ENCODE measurements around the gene CEP63. TPM values are rescaled to one million over a fixed set of nuclear protein-coding genes. Genes with fewer than 3 reads are reported as not detected.

Gene CEP63
- total and polyA plus RNA-seq, 3 experiments from 2014 or later, result 19.3 to 21.3 (median 21.1) TPM

- Histone ChIP-seq H3K27me3 (ENCODE audit: insufficient read depth, low read length, poor library complexity, severe bottlenecking) (no peaks in the 10 kb centered on the region), H3K4me1 (ENCODE audit: insufficient read depth, low read length) (no peaks in the 10 kb centered on the region), H3K4me3 (ENCODE audit: low read length) (no peak overlapping the region), H3K36me3 (ENCODE audit: insufficient read depth, low read length) (peaks cover 3% of the 10 kb centered on the region), H3K27ac (ENCODE audit: low read depth, low read length) (no peak overlapping the region), H3K9me3 (ENCODE audit: low read length) (no peaks in the 10 kb centered on the region)
- Mint-ChIP-seq H3K36me3 (peaks cover 21 to 53% (median 40%) of the 10 kb centered on the region in 3 donors), H3K9me3 (peaks cover 0 to 3% (median 0%) of the 10 kb centered on the region in 5 donors), H3K27me3 (no peaks in the 10 kb centered on the region), H3K27ac (peak overlapping the region in 3 of 8 donors; percentile 10 to 68 (median 24)), H3K4me1 (peaks cover 50 to 72% (median 63%) of the 10 kb centered on the region in 3 donors), H3K4me3 (no peak overlapping the region)
- POLR2A ChIA-PET, result no interaction called here
- CTCF ChIA-PET, result no interaction called here
- DNase-seq, result no peak
Measured at GRCh38 chr3:134496471-134497071, 10.7 kb downstream of the CEP63 start.

GRCh38 chr3:134503266-134503665 lies 17.4 kb downstream of the CEP63 start:
- H3K36me3 ChIP-seq (ENCODE audit: insufficient read depth, low read length), result peaks cover 3% of the 10 kb centered on the region
- no peak overlapping the region for H3K4me3 ChIP-seq (ENCODE audit: low read length)
- ChIA-PET POLR2A (no interaction called here), CTCF (interaction anchor here (0.6 kb wide), 1 partner anchor 342 kb away, joined by 3 read pairs; no protein-coding TSS in a partner anchor)
- H3K4me1 ChIP-seq (ENCODE audit: insufficient read depth, low read length), result no peaks in the 10 kb centered on the region
- H3K9me3 ChIP-seq (ENCODE audit: low read length), result no peaks in the 10 kb centered on the region
- H3K4me3 Mint-ChIP-seq, result no peak overlapping the region
- no peaks in the 10 kb centered on the region for H3K27me3 Mint-ChIP-seq
- H3K36me3 Mint-ChIP-seq, result peaks cover 40 to 80% (median 59%) of the 10 kb centered on the region in 3 donors
- DNase-seq, result no peak
- H3K4me1 Mint-ChIP-seq, result peaks cover 42 to 51% (median 48%) of the 10 kb centered on the region in 3 donors
- H3K27ac Mint-ChIP-seq, result no peak overlapping the region
- H3K9me3 Mint-ChIP-seq, result peaks cover 17 to 28% (median 19%) of the 10 kb centered on the region in 5 donors
- H3K27ac ChIP-seq (ENCODE audit: low read depth, low read length), result no peak overlapping the region
- H3K27me3 ChIP-seq (ENCODE audit: insufficient read depth, low read length, poor library complexity, severe bottlenecking), result no peaks in the 10 kb centered on the region

GRCh38 chr3:134504132-134504531 lies 18.3 kb downstream of the CEP63 start:
- Mint-ChIP-seq H3K4me3 (no peak overlapping the region), H3K36me3 (peaks cover 41 to 81% (median 62%) of the 10 kb centered on the region in 3 donors), H3K27me3 (no peaks in the 10 kb centered on the region), H3K4me1 (peaks cover 37 to 44% (median 42%) of the 10 kb centered on the region in 3 donors), H3K9me3 (peaks cover 17 to 28% (median 19%) of the 10 kb centered on the region in 5 donors), H3K27ac (no peak overlapping the region)
- Histone ChIP-seq H3K36me3 (ENCODE audit: insufficient read depth, low read length) (peaks cover 3% of the 10 kb centered on the region), H3K4me1 (ENCODE audit: insufficient read depth, low read length) (no peaks in the 10 kb centered on the region), H3K27ac (ENCODE audit: low read depth, low read length) (no peak overlapping the region), H3K9me3 (ENCODE audit: low read length) (no peaks in the 10 kb centered on the region), H3K27me3 (ENCODE audit: insufficient read depth, low read length, poor library complexity, severe bottlenecking) (no peaks in the 10 kb centered on the region), H3K4me3 (ENCODE audit: low read length) (no peak overlapping the region)
- CTCF ChIA-PET, result no interaction called here
- POLR2A ChIA-PET, result no interaction called here
- DNase-seq, result no peak

GRCh38 chr3:134505485-134505884 lies 19.6 kb downstream of the CEP63 start:
- Histone ChIP-seq H3K36me3 (ENCODE audit: insufficient read depth, low read length) (peaks cover 3% of the 10 kb centered on the region), H3K4me3 (ENCODE audit: low read length) (no peak overlapping the region), H3K27ac (ENCODE audit: low read depth, low read length) (no peak overlapping the region), H3K4me1 (ENCODE audit: insufficient read depth, low read length) (no peaks in the 10 kb centered on the region), H3K27me3 (ENCODE audit: insufficient read depth, low read length, poor library complexity, severe bottlenecking) (no peaks in the 10 kb centered on the region), H3K9me3 (ENCODE audit: low read length) (no peaks in the 10 kb centered on the region)
- Mint-ChIP-seq H3K36me3 (peaks cover 49 to 83% (median 69%) of the 10 kb centered on the region in 3 donors), H3K27me3 (no peaks in the 10 kb centered on the region), H3K4me1 (peaks cover 33 to 37% (median 33%) of the 10 kb centered on the region in 3 donors), H3K9me3 (peaks cover 17 to 28% (median 19%) of the 10 kb centered on the region in 5 donors), H3K27ac (no peak overlapping the region), H3K4me3 (no peak overlapping the region)
- POLR2A ChIA-PET, result no interaction called here
- no peak for DNase-seq
- CTCF ChIA-PET, result no interaction called here

- Histone ChIP-seq H3K27ac (ENCODE audit: low read depth, low read length) (no peak overlapping the region), H3K9me3 (ENCODE audit: low read length) (no peaks in the 10 kb centered on the region), H3K4me1 (ENCODE audit: insufficient read depth, low read length) (no peaks in the 10 kb centered on the region), H3K36me3 (ENCODE audit: insufficient read depth, low read length) (peaks cover 3% of the 10 kb centered on the region), H3K27me3 (ENCODE audit: insufficient read depth, low read length, poor library complexity, severe bottlenecking) (no peaks in the 10 kb centered on the region), H3K4me3 (ENCODE audit: low read length) (no peak overlapping the region)
- H3K36me3 Mint-ChIP-seq, result peaks cover 41 to 78% (median 41%) of the 10 kb centered on the region in 3 donors
- no peak for DNase-seq
- peaks cover 6 to 13% (median 7%) of the 10 kb centered on the region in 3 donors for H3K4me1 Mint-ChIP-seq
- H3K9me3 Mint-ChIP-seq, result no peaks in the 10 kb centered on the region
- peak overlapping the region in 1 of 8 donors; percentile 3 for H3K27ac Mint-ChIP-seq
- no peak overlapping the region for H3K4me3 Mint-ChIP-seq
- ChIA-PET CTCF (no interaction called here), POLR2A (no interaction called here)
- no peaks in the 10 kb centered on the region for H3K27me3 Mint-ChIP-seq
Measured at GRCh38 chr3:134511500-134511899, 25.6 kb downstream of the CEP63 start.

- CTCF ChIA-PET, result no interaction called here
Measured at GRCh38 chr3:134516905-134517304, 31.0 kb downstream of the CEP63 start.

GRCh38 chr3:134517791-134518190 lies 31.9 kb downstream of the CEP63 start:
- no peaks in the 10 kb centered on the region for H3K36me3 ChIP-seq (ENCODE audit: insufficient read depth, low read length)
- no peaks in the 10 kb centered on the region for H3K27me3 ChIP-seq (ENCODE audit: insufficient read depth, low read length, poor library complexity, severe bottlenecking)
- no peak overlapping the region for H3K27ac ChIP-seq (ENCODE audit: low read depth, low read length)
- no peak overlapping the region for H3K4me3 ChIP-seq (ENCODE audit: low read length)
- peaks cover 16 to 61% (median 57%) of the 10 kb centered on the region in 3 donors for H3K36me3 Mint-ChIP-seq
- H3K4me1 Mint-ChIP-seq, result peaks cover 7 to 15% (median 11%) of the 10 kb centered on the region in 3 donors
- peaks cover 15 to 28% (median 19%) of the 10 kb centered on the region in 5 donors for H3K9me3 Mint-ChIP-seq
- ChIA-PET CTCF (no interaction called here), POLR2A (no interaction called here)
- H3K9me3 ChIP-seq (ENCODE audit: low read length), result peaks cover 4% of the 10 kb centered on the region
- H3K27ac Mint-ChIP-seq, result peak overlapping the region in 2 of 8 donors; percentile 20 to 48
- no peak for DNase-seq
- no peaks in the 10 kb centered on the region for H3K4me1 ChIP-seq (ENCODE audit: insufficient read depth, low read length)
- no peaks in the 10 kb centered on the region for H3K27me3 Mint-ChIP-seq
- no peak overlapping the region for H3K4me3 Mint-ChIP-seq

More at GRCh38 chr3:134516905-134517304, 31.0 kb downstream of the CEP63 start:
- Mint-ChIP-seq H3K9me3 (peaks cover 7 to 20% (median 12%) of the 10 kb centered on the region in 5 donors), H3K27ac (no peak overlapping the region), H3K27me3 (no peaks in the 10 kb centered on the region), H3K36me3 (peaks cover 13 to 56% (median 52%) of the 10 kb centered on the region in 3 donors), H3K4me1 (peaks cover 7 to 15% (median 11%) of the 10 kb centered on the region in 3 donors), H3K4me3 (peak overlapping the region in 1 of 7 donors; percentile 68)
- H3K27ac ChIP-seq (ENCODE audit: low read depth, low read length), result no peak overlapping the region
- H3K9me3 ChIP-seq (ENCODE audit: low read length), result no peaks in the 10 kb centered on the region
- H3K27me3 ChIP-seq (ENCODE audit: insufficient read depth, low read length, poor library complexity, severe bottlenecking), result no peaks in the 10 kb centered on the region
- no peaks in the 10 kb centered on the region for H3K36me3 ChIP-seq (ENCODE audit: insufficient read depth, low read length)
- DNase-seq, result no peak
- no peaks in the 10 kb centered on the region for H3K4me1 ChIP-seq (ENCODE audit: insufficient read depth, low read length)
- POLR2A ChIA-PET, result no interaction called here
- H3K4me3 ChIP-seq (ENCODE audit: low read length), result no peak overlapping the region

GRCh38 chr3:134522541-134522940 lies 36.7 kb downstream of the CEP63 start:
- Histone ChIP-seq H3K36me3 (ENCODE audit: insufficient read depth, low read length) (peaks cover 4% of the 10 kb centered on the region), H3K27me3 (ENCODE audit: insufficient read depth, low read length, poor library complexity, severe bottlenecking) (no peaks in the 10 kb centered on the region), H3K9me3 (ENCODE audit: low read length) (peaks cover 24% of the 10 kb centered on the region), H3K27ac (ENCODE audit: low read depth, low read length) (no peak overlapping the region), H3K4me1 (ENCODE audit: insufficient read depth, low read length) (no peaks in the 10 kb centered on the region), H3K4me3 (ENCODE audit: low read length) (no peak overlapping the region)
- no peak for DNase-seq
- CTCF ChIA-PET, result no interaction called here
- no peak overlapping the region for H3K27ac Mint-ChIP-seq
- H3K9me3 Mint-ChIP-seq, result peaks cover 50 to 65% (median 54%) of the 10 kb centered on the region in 5 donors
- peaks cover 3 to 5% (median 4%) of the 10 kb centered on the region in 3 donors for H3K4me1 Mint-ChIP-seq
- no peak overlapping the region for H3K4me3 Mint-ChIP-seq
- POLR2A ChIA-PET, result no interaction called here
- H3K27me3 Mint-ChIP-seq, result no peaks in the 10 kb centered on the region
- peaks cover 25 to 81% (median 64%) of the 10 kb centered on the region in 3 donors for H3K36me3 Mint-ChIP-seq
